ENCODE measurements around the gene KRTAP5-6. TPM values are rescaled to one million over a fixed set of nuclear protein-coding genes. Genes with fewer than 3 reads are reported as not detected.

KRTAP5-6 gene, protein sequence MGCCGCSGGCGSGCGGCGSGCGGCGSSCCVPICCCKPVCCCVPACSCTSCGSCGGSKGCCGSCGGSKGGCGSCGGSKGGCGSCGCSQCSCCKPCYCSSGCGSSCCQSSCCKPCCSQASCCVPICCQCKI
- total RNA-seq = not detected in 2 replicates

DNA sequence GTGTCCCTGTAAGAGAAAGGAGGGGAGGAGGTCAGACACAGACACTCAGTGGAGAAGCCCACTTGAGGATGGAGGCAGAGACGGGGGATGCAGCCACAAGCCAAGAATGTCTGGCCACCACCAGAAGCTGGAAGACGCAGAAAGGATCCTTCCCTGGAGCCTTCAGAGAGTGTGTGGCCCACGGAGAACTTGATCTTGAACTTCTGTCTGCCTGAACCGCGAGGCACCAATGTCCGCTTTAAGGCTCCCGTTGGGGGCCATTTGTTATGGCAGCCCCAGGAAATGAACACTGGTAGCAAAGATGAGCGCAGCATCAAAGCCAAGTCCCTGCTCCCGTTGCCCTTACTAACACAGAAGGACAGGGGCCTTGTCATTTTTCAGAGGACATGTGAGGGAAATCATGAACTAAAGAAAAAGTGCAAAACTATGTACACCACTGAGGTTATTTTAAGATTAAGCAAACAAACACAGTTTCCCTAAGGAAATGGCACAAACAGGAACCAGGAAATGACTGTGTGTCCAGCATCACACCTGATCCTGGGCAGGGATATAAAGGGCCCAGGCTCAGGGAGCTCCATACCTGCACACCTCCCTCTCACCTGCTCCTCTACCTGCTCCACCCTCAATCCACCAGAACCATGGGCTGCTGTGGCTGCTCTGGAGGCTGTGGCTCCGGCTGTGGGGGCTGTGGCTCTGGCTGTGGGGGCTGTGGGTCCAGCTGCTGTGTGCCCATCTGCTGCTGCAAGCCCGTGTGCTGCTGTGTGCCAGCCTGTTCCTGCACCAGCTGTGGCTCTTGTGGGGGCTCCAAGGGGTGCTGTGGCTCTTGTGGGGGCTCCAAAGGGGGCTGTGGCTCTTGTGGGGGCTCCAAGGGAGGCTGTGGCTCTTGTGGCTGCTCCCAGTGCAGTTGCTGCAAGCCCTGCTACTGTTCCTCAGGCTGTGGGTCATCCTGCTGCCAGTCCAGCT, at the start of gene KRTAP5-6:
KRTAP5-6 (plus strand) TSS at position 588 of the 963 bp plus-strand sequence; CDS start at position 639, 51 bp downstream.
- H3K4me3 ChIP-seq (ENCODE audit: low read depth, low read length) = no peak within 1 kb of the TSS
- TF ChIP-seq, protein P1, sequence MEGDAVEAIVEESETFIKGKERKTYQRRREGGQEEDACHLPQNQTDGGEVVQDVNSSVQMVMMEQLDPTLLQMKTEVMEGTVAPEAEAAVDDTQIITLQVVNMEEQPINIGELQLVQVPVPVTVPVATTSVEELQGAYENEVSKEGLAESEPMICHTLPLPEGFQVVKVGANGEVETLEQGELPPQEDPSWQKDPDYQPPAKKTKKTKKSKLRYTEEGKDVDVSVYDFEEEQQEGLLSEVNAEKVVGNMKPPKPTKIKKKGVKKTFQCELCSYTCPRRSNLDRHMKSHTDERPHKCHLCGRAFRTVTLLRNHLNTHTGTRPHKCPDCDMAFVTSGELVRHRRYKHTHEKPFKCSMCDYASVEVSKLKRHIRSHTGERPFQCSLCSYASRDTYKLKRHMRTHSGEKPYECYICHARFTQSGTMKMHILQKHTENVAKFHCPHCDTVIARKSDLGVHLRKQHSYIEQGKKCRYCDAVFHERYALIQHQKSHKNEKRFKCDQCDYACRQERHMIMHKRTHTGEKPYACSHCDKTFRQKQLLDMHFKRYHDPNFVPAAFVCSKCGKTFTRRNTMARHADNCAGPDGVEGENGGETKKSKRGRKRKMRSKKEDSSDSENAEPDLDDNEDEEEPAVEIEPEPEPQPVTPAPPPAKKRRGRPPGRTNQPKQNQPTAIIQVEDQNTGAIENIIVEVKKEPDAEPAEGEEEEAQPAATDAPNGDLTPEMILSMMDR (IDR thresholded peaks at IDR 0.05; ENCODE audit: insufficient read depth, low read depth, low read length) = no peak
- DNase-seq (ENCODE audit: low read depth) = no peak

DNA sequence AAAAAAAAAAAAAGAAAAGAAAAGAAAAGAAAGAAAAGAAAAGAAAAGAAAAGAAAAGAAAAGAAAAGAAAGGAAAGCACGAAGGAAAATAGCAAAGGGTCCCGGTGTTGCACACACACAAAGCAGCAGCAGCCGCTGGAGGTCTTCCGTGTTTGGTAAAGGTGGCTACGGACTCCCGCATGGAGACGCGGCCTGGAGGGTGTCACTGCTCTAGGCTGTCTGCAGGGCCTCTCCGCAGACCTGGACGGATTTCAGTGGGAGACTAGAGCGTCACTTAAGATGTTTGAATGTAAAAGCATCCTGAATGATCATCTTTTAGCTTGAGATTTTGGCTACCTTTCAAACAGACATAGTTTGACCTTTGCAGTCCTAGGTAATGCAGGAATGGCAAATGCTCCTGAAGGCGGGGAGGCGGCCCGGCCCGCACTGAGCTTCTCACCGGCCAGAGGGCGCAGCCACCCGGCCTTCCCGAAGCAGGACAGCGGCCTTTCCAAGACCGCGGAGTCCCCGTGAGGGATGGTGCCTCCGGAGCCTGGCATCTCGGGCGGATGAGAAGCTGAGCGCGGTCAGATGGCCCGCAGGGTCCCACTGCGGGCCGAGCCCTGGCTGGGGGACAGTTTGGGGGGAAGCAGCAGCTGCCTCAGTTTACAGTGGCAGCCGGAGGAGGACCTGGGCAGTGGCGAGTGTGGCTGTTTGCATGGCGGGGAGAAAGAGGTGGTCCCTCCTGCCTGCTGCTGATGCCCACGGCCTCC, 48.9 kb upstream of the KRTAP5-6 start:
- no peak overlapping the region for H3K4me3 ChIP-seq (ENCODE audit: low read depth, low read length)
- TF ChIP-seq, protein P1 (IDR thresholded peaks at IDR 0.05; ENCODE audit: insufficient read depth, low read depth, low read length) = no peak
- no peak for DNase-seq (ENCODE audit: low read depth)

DNA sequence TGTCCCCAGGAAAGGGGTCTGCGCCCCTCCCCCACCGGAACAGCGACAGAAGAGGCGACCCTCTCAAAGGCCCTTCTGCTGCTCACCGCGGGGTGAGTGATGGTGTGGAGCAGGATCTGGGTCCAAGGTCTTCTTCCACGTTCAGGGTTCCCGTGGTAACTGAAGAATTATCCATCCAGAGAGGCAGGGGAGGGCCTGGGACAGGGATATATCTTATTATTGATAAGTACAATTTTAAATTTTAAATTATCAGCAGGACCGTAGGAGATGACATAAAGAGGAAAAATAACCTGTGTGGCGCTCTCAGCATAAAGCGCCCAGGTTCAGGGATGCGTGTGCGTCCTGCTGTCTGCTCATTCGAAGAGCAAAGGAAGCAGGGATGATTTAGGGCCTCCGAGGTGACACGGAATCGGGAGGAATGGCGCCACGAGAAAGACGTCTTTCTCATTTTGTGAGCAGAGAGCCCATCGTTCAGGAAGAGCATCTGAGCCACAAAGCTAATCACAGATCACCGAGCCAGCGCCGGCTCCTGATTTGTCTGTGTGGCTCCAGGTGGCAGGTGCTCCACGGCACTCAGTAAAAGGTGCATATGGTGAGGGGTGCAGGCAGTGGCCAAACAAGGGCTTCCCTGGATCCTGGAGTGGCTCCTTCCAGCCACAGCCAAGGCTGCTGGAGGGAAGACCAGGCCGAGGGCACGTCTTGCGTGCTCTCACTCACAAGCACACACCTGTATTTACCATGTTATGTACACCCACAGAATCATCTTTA, 48.2 kb upstream of the KRTAP5-6 start:
- H3K4me3 ChIP-seq (ENCODE audit: low read depth, low read length) = no peak overlapping the region
- TF ChIP-seq, protein P1 (IDR thresholded peaks at IDR 0.05; ENCODE audit: insufficient read depth, low read depth, low read length) = no peak
- DNase-seq (ENCODE audit: low read depth) = no peak

DNA sequence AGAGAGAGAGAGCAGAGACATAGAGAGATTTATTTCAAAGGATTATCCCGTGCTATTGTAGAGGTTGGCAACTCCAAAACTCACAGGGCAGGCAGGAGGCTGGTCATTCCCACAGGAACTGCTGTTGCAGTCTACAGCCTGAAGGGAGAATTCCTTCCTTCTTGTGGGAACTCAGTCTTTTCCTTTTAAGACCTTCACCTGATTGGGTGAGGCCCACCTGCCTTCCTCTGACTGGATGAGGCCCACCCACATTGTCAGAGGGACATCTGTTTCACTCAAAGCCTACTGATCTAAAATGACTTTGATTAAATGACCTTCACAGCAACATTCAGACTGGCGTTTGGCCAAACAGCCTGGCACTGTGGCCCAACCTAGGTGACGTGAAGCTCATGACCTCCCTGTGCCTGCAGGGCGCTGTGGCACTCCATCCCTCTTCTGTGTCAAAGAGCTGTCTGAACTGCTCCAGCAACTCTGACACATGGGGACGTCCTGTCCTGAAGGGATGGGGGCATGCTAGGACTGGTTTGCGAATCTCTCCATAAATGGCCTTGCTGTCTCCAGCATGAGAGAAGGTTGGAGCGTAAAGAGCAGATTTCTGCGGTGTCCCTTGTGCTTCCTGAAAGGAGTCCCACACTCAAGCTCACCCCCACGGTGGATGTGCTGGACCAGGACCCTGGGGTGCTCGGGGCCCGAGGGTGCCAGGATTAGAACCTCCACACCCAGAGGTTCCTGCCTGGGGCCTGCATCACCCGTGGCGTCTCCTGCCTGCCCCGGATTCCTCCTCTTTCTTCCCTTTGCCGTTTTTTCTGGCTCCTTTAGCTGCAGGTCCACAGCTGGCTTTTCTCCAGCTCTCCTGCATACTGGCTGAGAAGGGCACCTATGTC, 46.7 kb upstream of the KRTAP5-6 start:
- H3K4me3 ChIP-seq (ENCODE audit: low read depth, low read length) = no peak overlapping the region
- no peak for DNase-seq (ENCODE audit: low read depth)
- TF ChIP-seq, protein P1 (IDR thresholded peaks at IDR 0.05; ENCODE audit: insufficient read depth, low read depth, low read length) = no peak

DNA sequence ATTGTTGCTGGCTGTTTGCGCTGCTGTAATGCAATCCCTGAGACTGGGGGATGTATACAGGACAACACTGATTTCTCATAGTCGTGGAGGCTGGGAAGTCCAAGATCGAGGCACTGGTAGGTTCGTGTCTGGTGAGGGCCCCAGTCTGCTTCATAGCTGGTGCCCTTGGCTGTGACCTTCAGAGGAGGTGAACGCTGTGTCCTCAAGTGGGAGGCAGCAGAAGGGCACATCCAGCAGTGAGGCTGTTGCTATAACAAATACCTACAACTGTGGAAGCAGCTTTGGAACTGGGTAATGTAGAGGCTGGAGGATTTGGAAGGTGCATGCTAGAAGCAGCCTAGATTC, 46.1 kb upstream of the KRTAP5-6 start:
- H3K4me3 ChIP-seq (ENCODE audit: low read depth, low read length) = no peak overlapping the region
- DNase-seq (ENCODE audit: low read depth) = no peak
- TF ChIP-seq, protein P1 (IDR thresholded peaks at IDR 0.05; ENCODE audit: insufficient read depth, low read depth, low read length) = no peak
